NCI-H2196 (cell line): ENCODE results near the gene MOBP.
A peak's percentile ranks its signal among the peaks of the same experiment; 100 is the strongest.

ENCODE experiments used
- DNase-seq: peaks from one replicate; lab custom pipeline; 2025; ENCODE audit not compliant: unreplicated experiment; lab: John Stamatoyannopoulos, UW

Gene MOBP

GRCh38 chr3:39533226-39533625, 65.7 kb downstream of the MOBP start:
- no peak for DNase-seq

GRCh38 chr3:39540162-39540921, 72.9 kb downstream of the MOBP start:
- DNase-seq = no peak

- DNase-seq = no peak
These were observed 74.0 kb downstream of the MOBP start for GRCh38 chr3:39541442-39541841.

- DNase-seq = peak; percentile 34
These were observed 74.4 kb downstream of the MOBP start for GRCh38 chr3:39541917-39542329.

- no peak for DNase-seq
These were observed 75.1 kb downstream of the MOBP start for GRCh38 chr3:39542588-39542988.

- no peak for DNase-seq
These were observed 80.8 kb downstream of the MOBP start for GRCh38 chr3:39548282-39548681.

GRCh38 chr3:39550354-39551051, 83.0 kb downstream of the MOBP start:
- no peak for DNase-seq
